IPS DF 6.9 (cell line): ENCODE measurements around the gene PKHD1.

Source experiments
- DNase-seq: peaks from one replicate; pipeline ENCODE4 v3.0.0-alpha.2; 2013; ENCODE audit warnings: low read depth, low spot score
- H3K27ac ChIP-seq: one replicate; pipeline ENCODE4 v1.5.1; 2013; ENCODE audit warnings: low read length, control low read depth
- H3K27me3 ChIP-seq: 2 replicates; pipeline ENCODE4 v1.6.1; 2013; ENCODE audit warnings: mild to moderate bottlenecking, low read length; ENCODE audit not compliant: control insufficient read depth, insufficient read depth
- H3K36me3 ChIP-seq: 2 replicates; pipeline ENCODE4 v1.6.1; 2013; ENCODE audit warnings: low read length; ENCODE audit not compliant: control insufficient read depth, insufficient read depth
- H3K4me1 ChIP-seq: 2 replicates; pipeline ENCODE4 v1.6.1; 2013; ENCODE audit warnings: low read length; ENCODE audit not compliant: control insufficient read depth, insufficient read depth
- H3K4me3 ChIP-seq: 2 replicates; pipeline ENCODE4 v1.5.1; 2013; ENCODE audit warnings: mild to moderate bottlenecking, low read length
- H3K9me3 ChIP-seq: 2 replicates; pipeline ENCODE4 v1.6.1; 2013; ENCODE audit warnings: low read length, inconsistent platforms; ENCODE audit not compliant: control insufficient read depth, insufficient read depth
- WGBS: extraction: QIAGEN DNeasy Blood & Tissue Kit; methylation state at CpG from one replicate; pipeline ENCODE4 v1.1.7; 2013; ENCODE audit warnings: mixed read lengths, missing lambda C conversion rate; ENCODE audit not compliant: insufficient read length, insufficient coverage; 5-methylcytosine and 5-hydroxymethylcytosine counted together

PKHD1 gene

DNA sequence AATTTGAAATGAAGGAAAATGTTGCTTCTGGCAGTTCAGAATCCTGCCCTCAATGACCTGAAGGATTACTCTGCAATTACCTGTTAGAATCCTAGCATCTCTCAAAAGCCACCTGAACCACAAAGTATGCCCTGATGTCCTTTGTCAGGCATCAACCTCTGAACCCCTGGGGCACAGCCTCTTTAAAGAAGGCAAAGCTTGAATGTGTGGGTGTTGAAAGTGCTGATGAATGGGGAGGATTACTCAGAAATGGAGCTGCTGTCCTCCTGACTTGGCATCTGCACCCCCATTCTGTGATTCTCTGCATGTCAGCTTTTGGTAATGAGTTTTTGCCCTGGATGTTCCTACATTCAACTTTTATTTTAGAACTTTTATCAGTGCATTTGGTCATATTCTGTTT lies 179.2 kb downstream of the PKHD1 start:
- Histone ChIP-seq H3K27ac (no peak overlapping the region), H3K9me3 (0 out of 2 replicates have a peak, but pooled peaks cover 2% of the 10 kb centered on the region)

DNA sequence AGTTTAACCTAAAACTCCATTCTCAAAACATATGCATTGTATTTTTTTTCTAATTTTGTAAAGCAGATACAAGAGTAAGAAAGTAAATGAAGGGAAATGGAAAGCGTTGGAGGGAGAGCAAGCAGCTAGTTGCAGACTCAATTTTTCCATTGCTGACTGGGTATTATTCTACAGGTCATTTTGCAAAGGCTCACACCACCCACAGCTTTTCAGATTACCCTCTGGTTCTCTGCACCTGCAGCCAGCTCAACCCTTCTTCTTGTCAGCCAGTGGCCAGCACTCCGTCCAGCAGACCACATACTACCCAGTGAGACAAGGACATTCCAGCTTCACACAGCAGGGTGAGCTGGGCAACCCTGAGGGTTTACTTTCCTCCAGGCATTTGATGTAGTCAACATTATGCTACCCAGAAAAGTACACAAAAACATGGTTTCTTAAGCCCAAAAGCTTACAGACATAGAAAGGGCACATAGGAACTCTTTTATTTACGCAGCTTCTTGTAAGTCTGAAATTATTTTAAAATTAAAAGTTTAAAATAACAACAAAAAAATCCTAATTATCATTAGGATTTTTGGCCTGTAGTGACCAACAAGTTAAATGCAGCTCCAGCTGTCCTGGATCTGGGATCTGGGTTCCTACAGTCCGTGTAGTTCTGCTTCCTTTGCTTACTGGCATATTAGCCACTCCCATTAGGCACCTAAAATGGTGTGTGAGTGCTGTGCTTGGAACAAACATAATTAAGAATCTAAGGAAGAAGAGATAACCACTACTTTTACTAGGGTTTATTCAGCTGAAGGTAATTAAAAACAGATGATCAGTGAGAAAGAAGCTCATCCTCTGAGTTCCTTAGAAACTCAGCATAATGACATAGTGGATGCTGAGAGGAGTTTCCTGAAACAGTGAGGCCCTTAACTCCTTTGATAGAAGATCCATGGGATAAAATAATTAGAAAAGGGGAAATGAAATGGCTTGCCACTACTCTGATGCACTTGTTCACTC lies 185.3 kb downstream of the PKHD1 start:
- Histone ChIP-seq H3K4me3 (no peak overlapping the region), H3K9me3 (no peaks in the 10 kb centered on the region), H3K27ac (no peak overlapping the region), H3K4me1 (no peaks in the 10 kb centered on the region), H3K36me3 (no peaks in the 10 kb centered on the region), H3K27me3 (no peaks in the 10 kb centered on the region)
- DNase-seq = no peak
- WGBS = no CpG with 5 or more reads among the region's 4 CpGs

More for the DNA sequence above, 179.2 kb downstream of the PKHD1 start:
- no peaks in the 10 kb centered on the region for H3K4me1 ChIP-seq
- H3K36me3 ChIP-seq = no peaks in the 10 kb centered on the region
- H3K4me3 ChIP-seq = no peak overlapping the region
- H3K27me3 ChIP-seq = no peaks in the 10 kb centered on the region
- no peak for DNase-seq

DNA sequence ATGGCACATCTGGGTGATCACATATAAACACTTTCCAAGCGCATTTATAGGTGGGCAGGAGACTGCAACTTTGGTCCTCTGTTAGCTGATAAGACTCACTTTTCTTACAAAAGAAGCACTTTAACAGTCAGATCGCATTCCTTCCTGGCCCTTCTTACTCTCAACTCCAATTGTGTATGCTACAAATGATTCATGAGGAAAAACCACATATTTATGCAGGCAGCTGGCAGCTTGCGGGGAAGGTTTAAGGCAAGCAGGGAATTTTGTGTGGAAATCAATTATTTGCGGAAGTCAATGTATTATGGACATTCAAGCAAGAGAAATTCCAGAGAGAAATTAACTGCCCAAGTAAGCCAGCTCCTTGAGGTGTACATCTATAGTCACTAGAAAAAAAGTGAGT lies 194.0 kb downstream of the PKHD1 start:
- Histone ChIP-seq H3K27ac (no peak overlapping the region), H3K4me3 (no peak overlapping the region), H3K9me3 (no peaks in the 10 kb centered on the region), H3K36me3 (no peaks in the 10 kb centered on the region), H3K27me3 (no peaks in the 10 kb centered on the region), H3K4me1 (no peaks in the 10 kb centered on the region)
- no CpG with 5 or more reads among the region's 4 CpGs for WGBS
- DNase-seq = no peak

DNA sequence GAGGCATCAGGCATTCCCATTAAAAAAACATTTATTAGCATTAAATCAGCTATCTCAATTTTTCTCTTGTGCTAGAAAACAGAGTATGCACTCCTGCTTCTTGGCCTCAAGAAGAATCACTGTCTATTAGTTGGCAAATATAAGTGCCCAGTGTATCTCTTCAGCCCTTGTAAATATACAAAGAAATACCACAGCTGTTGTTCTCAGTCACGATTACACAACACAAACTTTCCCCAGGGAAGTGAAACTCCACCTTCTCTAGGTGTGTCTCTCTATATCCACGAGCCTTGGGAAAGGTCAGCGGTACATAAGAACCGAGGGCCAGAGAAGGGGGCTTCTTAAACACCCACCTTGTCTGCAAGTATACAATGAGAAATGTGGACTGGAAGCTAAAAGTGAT lies 194.7 kb downstream of the PKHD1 start:
- H3K36me3 ChIP-seq = no peaks in the 10 kb centered on the region
- WGBS = no CpG with 5 or more reads among the region's 4 CpGs
- H3K27ac ChIP-seq = no peak overlapping the region
- H3K4me3 ChIP-seq = no peak overlapping the region
- H3K4me1 ChIP-seq = no peaks in the 10 kb centered on the region
- no peaks in the 10 kb centered on the region for H3K27me3 ChIP-seq
- H3K9me3 ChIP-seq = no peaks in the 10 kb centered on the region
- DNase-seq = no peak

DNA sequence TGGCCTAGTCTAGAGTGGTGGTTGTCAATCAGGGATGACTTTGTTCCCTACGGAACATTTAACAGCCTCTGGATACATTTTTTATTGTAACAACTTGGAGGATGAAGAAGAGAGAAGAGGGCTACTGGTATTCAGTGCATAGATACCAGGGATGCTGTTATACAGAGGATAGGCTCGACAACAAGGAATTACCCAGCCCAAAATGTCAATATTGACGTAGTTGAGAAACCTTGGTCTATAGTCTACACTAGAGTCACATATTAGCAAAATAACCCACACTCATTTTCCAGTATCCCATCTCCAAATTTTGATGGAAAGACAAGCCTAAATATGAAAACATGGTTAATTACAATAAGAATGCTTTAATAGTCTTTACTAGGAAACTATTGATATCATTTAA lies 195.1 kb downstream of the PKHD1 start:
- no peaks in the 10 kb centered on the region for H3K27me3 ChIP-seq
- no peaks in the 10 kb centered on the region for H3K9me3 ChIP-seq
- no peak overlapping the region for H3K27ac ChIP-seq
- H3K4me3 ChIP-seq = no peak overlapping the region
- DNase-seq = no peak
- no peaks in the 10 kb centered on the region for H3K36me3 ChIP-seq
- H3K4me1 ChIP-seq = no peaks in the 10 kb centered on the region
- WGBS = no CpG with 5 or more reads among the region's 3 CpGs

DNA sequence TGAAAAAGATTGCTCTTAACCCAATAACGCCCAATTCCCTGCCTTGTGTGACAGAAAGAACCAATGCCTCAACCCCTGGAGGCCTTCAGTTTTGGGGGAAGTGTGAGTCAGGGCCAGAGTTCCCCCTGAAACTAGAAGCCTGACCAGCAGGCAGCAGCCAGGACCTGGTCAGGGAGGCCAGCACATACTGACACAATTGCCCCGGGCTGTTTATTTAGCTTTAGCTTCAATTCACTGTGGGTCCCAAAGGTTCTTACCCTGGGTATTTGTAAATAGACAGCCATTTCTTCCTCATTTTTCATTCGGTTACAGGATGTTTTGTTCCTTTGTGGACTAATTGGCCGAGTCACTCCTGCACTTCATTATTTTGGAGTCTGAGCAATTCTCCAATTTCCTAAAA lies 195.6 kb downstream of the PKHD1 start:
- no peak for DNase-seq
- Histone ChIP-seq H3K4me3 (no peak overlapping the region), H3K9me3 (no peaks in the 10 kb centered on the region), H3K27ac (no peak overlapping the region), H3K36me3 (no peaks in the 10 kb centered on the region), H3K4me1 (no peaks in the 10 kb centered on the region), H3K27me3 (no peaks in the 10 kb centered on the region)
- WGBS = no CpG with 5 or more reads among the region's 4 CpGs

DNA sequence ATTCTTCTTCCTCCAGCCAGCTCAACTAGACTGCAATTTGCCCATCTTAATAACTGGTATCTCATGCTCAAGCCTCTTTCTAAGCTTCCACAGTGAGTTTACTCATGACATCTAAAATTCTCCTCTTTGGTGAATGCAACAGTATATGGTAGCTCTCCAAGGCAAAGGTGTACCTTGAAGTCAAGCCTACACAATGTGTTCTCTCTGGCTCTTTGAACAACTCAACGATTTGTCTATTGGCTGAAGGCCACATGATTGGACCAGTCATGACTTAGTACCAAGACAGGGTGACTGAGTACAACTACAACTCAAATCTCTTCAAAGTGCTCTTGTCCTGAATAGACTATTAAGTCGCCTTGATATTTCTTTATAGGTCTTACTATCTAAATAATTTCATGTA lies 199.6 kb downstream of the PKHD1 start:
- DNase-seq = no peak
- WGBS = no CpG with 5 or more reads among the region's 2 CpGs
- Histone ChIP-seq H3K4me3 (no peak overlapping the region), H3K27ac (no peak overlapping the region), H3K4me1 (no peaks in the 10 kb centered on the region), H3K9me3 (no peaks in the 10 kb centered on the region), H3K27me3 (no peaks in the 10 kb centered on the region), H3K36me3 (no peaks in the 10 kb centered on the region)

GRCh38 chr6:51885957-51886356 lies 201.5 kb downstream of the PKHD1 start:
- no peaks in the 10 kb centered on the region for H3K4me1 ChIP-seq
- H3K27ac ChIP-seq = no peak overlapping the region
- no peaks in the 10 kb centered on the region for H3K36me3 ChIP-seq
- H3K27me3 ChIP-seq = no peaks in the 10 kb centered on the region
- no peak for DNase-seq
- no peaks in the 10 kb centered on the region for H3K9me3 ChIP-seq
- H3K4me3 ChIP-seq = no peak overlapping the region
- whole genome bisulfite sequencing = no CpG with 5 or more reads among the region's 2 CpGs

DNA sequence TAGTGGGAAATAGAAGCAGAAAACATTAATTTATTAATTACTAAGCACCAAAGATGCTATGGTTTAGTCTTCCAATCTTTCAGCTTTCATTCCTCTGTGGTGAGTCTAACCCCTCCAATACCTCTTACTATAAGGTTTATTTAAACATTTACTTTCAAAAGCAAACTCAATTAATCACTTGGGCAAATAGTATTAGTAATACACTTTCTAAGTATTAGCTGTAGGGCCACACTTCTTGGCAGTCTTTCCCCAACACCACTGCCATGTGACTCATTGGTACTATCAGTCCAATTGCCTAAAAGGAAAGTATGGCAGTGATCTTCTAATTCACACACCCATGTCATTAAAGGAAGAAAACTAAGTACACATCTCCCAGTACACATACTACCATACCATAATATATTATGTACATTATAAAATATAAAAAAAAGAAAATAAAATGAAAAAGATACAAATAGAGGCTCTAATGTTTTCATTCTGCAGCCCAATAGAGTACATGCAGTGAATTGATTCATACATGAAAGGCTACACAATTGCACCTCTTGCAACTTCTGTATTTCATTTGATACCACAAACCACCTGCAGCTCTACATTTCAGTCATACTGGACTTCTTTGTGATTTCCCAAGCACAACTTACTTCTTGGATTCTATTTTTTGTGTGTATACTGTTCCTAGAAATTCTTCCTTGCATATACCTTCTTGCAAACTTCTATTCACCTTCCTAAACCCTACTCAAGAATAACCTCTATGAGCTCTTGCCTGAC lies 218.6 kb downstream of the PKHD1 start:
- Histone ChIP-seq H3K36me3 (no peaks in the 10 kb centered on the region), H3K27ac (no peak overlapping the region), H3K4me3 (no peak overlapping the region), H3K27me3 (no peaks in the 10 kb centered on the region), H3K4me1 (no peaks in the 10 kb centered on the region), H3K9me3 (no peaks in the 10 kb centered on the region)
- no peak for DNase-seq

DNA sequence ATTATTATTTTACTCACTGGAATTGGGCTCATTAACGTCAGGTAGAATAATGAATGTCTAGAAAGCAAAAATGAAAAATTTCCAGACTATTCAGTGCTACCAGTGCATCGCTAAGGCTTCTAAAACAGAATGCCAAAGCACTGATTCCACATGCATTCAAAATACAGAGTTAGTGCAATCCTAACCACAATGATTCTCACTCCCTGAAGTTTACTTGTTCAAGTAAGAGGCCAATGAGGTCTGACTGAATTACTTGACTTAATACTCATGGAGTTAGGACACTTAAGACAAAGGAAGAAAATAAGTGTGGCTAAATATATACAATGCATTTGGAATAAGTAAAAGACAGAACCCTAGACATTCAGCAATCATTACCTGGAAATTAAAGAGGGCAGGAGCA lies 220.5 kb downstream of the PKHD1 start:
- no peak for DNase-seq
- H3K27ac ChIP-seq = no peak overlapping the region
- no peaks in the 10 kb centered on the region for H3K36me3 ChIP-seq
- no peak overlapping the region for H3K4me3 ChIP-seq
- H3K4me1 ChIP-seq = no peaks in the 10 kb centered on the region
- no peaks in the 10 kb centered on the region for H3K9me3 ChIP-seq
- WGBS = no CpG with 5 or more reads among the region's 2 CpGs
- H3K27me3 ChIP-seq = no peaks in the 10 kb centered on the region
